HEK293 (cell line): ENCODE results near the gene CACNA1G.

Source experiments
- CTCF ChIA-PET: fragments of 350-600 bp; formaldehyde crosslinking; extraction: SDS; loops from one replicate; lab custom pipeline; 2021; ENCODE audit warnings: antibody characterized with exemption; lab: Yijun Ruan, JAX
- POLR2A ChIA-PET: fragments of 300-600 bp; formaldehyde crosslinking; extraction: SDS; loops from one replicate; lab custom pipeline; 2020; ENCODE audit warnings: antibody characterized with exemption, inconsistent platforms; lab: Yijun Ruan, JAX
- H3K27ac ChIP-seq: fragments of 200-500 bp; sonication (Bioruptor generic); 2 replicates; pipeline ENCODE4 v1.5.1; 2014; ENCODE audit warnings: low read depth, low read length, control low read depth, inconsistent platforms; ENCODE audit errors: extremely low read depth
- H3K36me3 ChIP-seq, 2 experiments: fragments of 200-500 bp in 1 of 2; sonication (Bioruptor generic) in 1 of 2; 1 replicate in 1 of 2; 2 replicates in 1 of 2; pipeline ENCODE4 v1.5.1; 2014 to 2017; ENCODE audit warnings: inconsistent platforms in 2 of 2, low read length in 2 of 2; ENCODE audit not compliant: control insufficient read depth in 2 of 2, insufficient read depth in 1 of 2
- H3K4me1 ChIP-seq: fragments of 200-500 bp; sonication (Bioruptor generic); 2 replicates; pipeline ENCODE4 v1.5.1; 2014; ENCODE audit warnings: mild to moderate bottlenecking, low read length, inconsistent platforms; ENCODE audit not compliant: control insufficient read depth, insufficient read depth
- H3K4me3 ChIP-seq: 2 replicates; pipeline ENCODE4 v1.5.1; 2011; ENCODE audit warnings: low read depth, mild to moderate bottlenecking, control low read depth, low read length, moderate library complexity
- H3K9me3 ChIP-seq: fragments of 200-500 bp; sonication (Bioruptor generic); 2 replicates; pipeline ENCODE4 v1.5.1; 2014; ENCODE audit warnings: low read depth, low read length, inconsistent platforms; ENCODE audit not compliant: control insufficient read depth, insufficient read depth
- EGR2 ChIP-seq: fragments of 450-650 bp; formaldehyde crosslinking; IDR thresholded peaks from 2 replicates; pipeline ENCODE4 v1.5.1; 2016; ENCODE audit warnings: low read depth, missing biosample characterization, missing genetic modification characterization
- FEZF1 ChIP-seq: fragments of 450-650 bp; formaldehyde crosslinking; IDR thresholded peaks from 2 replicates; pipeline ENCODE4 v1.5.1; 2016; ENCODE audit warnings: missing biosample characterization, missing genetic modification characterization
- KLF10 ChIP-seq: fragments of 450-650 bp; IDR thresholded peaks from 2 replicates; pipeline ENCODE4 v1.5.1; 2018; ENCODE audit warnings: missing biosample characterization, mild to moderate bottlenecking, missing genetic modification characterization
- PATZ1 ChIP-seq: fragments of 450-650 bp; formaldehyde crosslinking; IDR thresholded peaks from 2 replicates; pipeline ENCODE4 v1.5.1; 2016; ENCODE audit warnings: missing biosample characterization, missing genetic modification characterization
- PRDM6 ChIP-seq: fragments of 450-650 bp; formaldehyde crosslinking; IDR thresholded peaks from 2 replicates; pipeline ENCODE4 v1.5.1; 2017; ENCODE audit warnings: missing biosample characterization, missing genetic modification characterization
- SP3 ChIP-seq: fragments of 450-650 bp; formaldehyde crosslinking; IDR thresholded peaks from 2 replicates; pipeline ENCODE4 v1.5.1; 2016; ENCODE audit warnings: missing biosample characterization, missing genetic modification characterization
- ZBTB17 ChIP-seq: fragments of 450-650 bp; formaldehyde crosslinking; IDR thresholded peaks from 2 replicates; pipeline ENCODE4 v1.5.1; 2016; ENCODE audit warnings: missing biosample characterization, missing genetic modification characterization
- ZBTB21 ChIP-seq: fragments of 450-650 bp; formaldehyde crosslinking; IDR thresholded peaks from 2 replicates; pipeline ENCODE4 v1.5.1; 2017; ENCODE audit warnings: missing biosample characterization, missing genetic modification characterization
- ZFHX2 ChIP-seq: fragments of 450-650 bp; formaldehyde crosslinking; conservative IDR thresholded peaks from 2 replicates; pipeline ENCODE4 v1.5.1; 2016; ENCODE audit warnings: missing biosample characterization, missing genetic modification characterization
- ZIC2 ChIP-seq: fragments of 450-650 bp; formaldehyde crosslinking; IDR thresholded peaks from 2 replicates; pipeline ENCODE4 v1.5.1; 2016; ENCODE audit warnings: missing biosample characterization, missing genetic modification characterization
- ZNF140 ChIP-seq: fragments of 450-650 bp; formaldehyde crosslinking; IDR thresholded peaks from 2 replicates; pipeline ENCODE4 v1.5.1; 2016; ENCODE audit warnings: missing biosample characterization, missing genetic modification characterization
- ZNF175 ChIP-seq: fragments of 450-650 bp; formaldehyde crosslinking; IDR thresholded peaks from 2 replicates; pipeline ENCODE4 v1.5.1; 2016; ENCODE audit warnings: missing biosample characterization, missing genetic modification characterization
- ZNF24 ChIP-seq: fragments of 450-650 bp; formaldehyde crosslinking; IDR thresholded peaks from 2 replicates; pipeline ENCODE4 v1.5.1; 2016; ENCODE audit warnings: missing biosample characterization, missing genetic modification characterization
- ZNF274 ChIP-seq, 2 experiments: fragments of 200-500 bp in 1 of 2; fragments of 450-650 bp in 1 of 2; sonication (Bioruptor generic) in 1 of 2; formaldehyde crosslinking in 1 of 2; IDR thresholded peaks; 2 replicates each; pipeline versions ENCODE4 v1.5.1 to v1.6.1; 2014 to 2016; ENCODE audit warnings: borderline replicate concordance in 1 of 2, inconsistent platforms in 1 of 2, low read length in 1 of 2, missing biosample characterization in 1 of 2, missing genetic modification characterization in 1 of 2
- ZNF302 ChIP-seq: fragments of 450-650 bp; formaldehyde crosslinking; IDR thresholded peaks from 2 replicates; pipeline ENCODE4 v1.5.1; 2016; ENCODE audit warnings: missing biosample characterization, missing genetic modification characterization, low read depth
- ZNF354C ChIP-seq: fragments of 450-650 bp; formaldehyde crosslinking; IDR thresholded peaks from 2 replicates; pipeline ENCODE4 v1.5.1; 2016; ENCODE audit warnings: missing biosample characterization, missing genetic modification characterization, low read depth, borderline replicate concordance
- ZNF37A ChIP-seq: fragments of 450-650 bp; IDR thresholded peaks from 2 replicates; pipeline ENCODE4 v1.5.1; 2018; ENCODE audit warnings: missing biosample characterization, missing genetic modification characterization
- ZNF426 ChIP-seq: fragments of 450-650 bp; formaldehyde crosslinking; IDR thresholded peaks from 2 replicates; pipeline ENCODE4 v1.5.1; 2017; ENCODE audit warnings: missing biosample characterization, missing genetic modification characterization, mild to moderate bottlenecking, inconsistent platforms, moderate library complexity
- ZNF558 ChIP-seq: fragments of 450-650 bp; formaldehyde crosslinking; IDR thresholded peaks from 2 replicates; pipeline ENCODE4 v1.5.1; 2016; ENCODE audit warnings: missing biosample characterization, missing genetic modification characterization
- ZNF561 ChIP-seq: fragments of 450-650 bp; IDR thresholded peaks from 2 replicates; pipeline ENCODE4 v1.5.1; 2018; ENCODE audit warnings: missing biosample characterization, missing genetic modification characterization, borderline replicate concordance
- ZNF600 ChIP-seq: fragments of 450-650 bp; formaldehyde crosslinking; IDR thresholded peaks from 2 replicates; pipeline ENCODE4 v1.5.1; 2016; ENCODE audit warnings: missing biosample characterization, missing genetic modification characterization
- ZNF624 ChIP-seq: fragments of 450-650 bp; formaldehyde crosslinking; IDR thresholded peaks from 2 replicates; pipeline ENCODE4 v1.5.1; 2017; ENCODE audit warnings: missing biosample characterization, missing genetic modification characterization
- ZNF629 ChIP-seq: fragments of 450-650 bp; formaldehyde crosslinking; IDR thresholded peaks from 2 replicates; pipeline ENCODE4 v1.5.1; 2017; ENCODE audit warnings: missing biosample characterization, missing genetic modification characterization
- ZNF639 ChIP-seq: fragments of 450-650 bp; formaldehyde crosslinking; IDR thresholded peaks from 2 replicates; pipeline ENCODE4 v1.5.1; 2016; ENCODE audit warnings: missing biosample characterization, missing genetic modification characterization
- ZNF664 ChIP-seq: fragments of 450-650 bp; formaldehyde crosslinking; IDR thresholded peaks from 2 replicates; pipeline ENCODE4 v1.5.1; 2016; ENCODE audit warnings: missing biosample characterization, missing genetic modification characterization
- ZNF776 ChIP-seq: fragments of 450-650 bp; formaldehyde crosslinking; IDR thresholded peaks from 2 replicates; pipeline ENCODE4 v1.5.0; 2017; ENCODE audit warnings: missing biosample characterization, missing genetic modification characterization, borderline replicate concordance

The CACNA1G gene

GRCh38 chr17:50620237-50620636, 59.7 kb downstream of the CACNA1G start:
- CTCF ChIA-PET: interaction anchor here (0.6 to 2.9 kb wide), 6 partner anchors 8 to 99 kb away, joined by 3 to 14 read pairs (median 3); no protein-coding TSS in a partner anchor
- H3K27ac ChIP-seq: no peak overlapping the region
- TF ChIP-seq ZNF302 (no peak), ZNF426 (tag by site-specific recombination) (no peak), PATZ1 (tag by site-specific recombination) (no peak), PRDM6 (tag by site-specific recombination) (no peak), ZNF274 (IDR thresholded peaks at IDR 0.05; ENCODE audit: low read length) (no peak), ZNF274 (tag by site-specific recombination; IDR thresholded peaks at IDR 0.05; ENCODE audit: borderline replicate concordance) (no peak)
- TF ChIP-seq, all 188 proteins: peak for 0
- Histone ChIP-seq H3K4me1 (no peaks in the 10 kb centered on the region), H3K4me3 (no peak overlapping the region), H3K9me3 (no peaks in the 10 kb centered on the region), H3K36me3 (no peaks in the 10 kb centered on the region)
- POLR2A ChIA-PET: no interaction called here

GRCh38 chr17:50620858-50621257, 60.3 kb downstream of the CACNA1G start:
- TF ChIP-seq ZNF354C (tag by site-specific recombination) (no peak), ZFHX2 (tag by site-specific recombination) (0 out of 2 replicates have a peak, but pooled peaks have one; percentile 19), FEZF1 (tag by site-specific recombination) (no peak), ZNF24 (tag by site-specific recombination) (no peak), EGR2 (tag by site-specific recombination) (0 out of 2 replicates have a peak, but pooled peaks have one; percentile 19), ZNF776 (no peak)
- no peaks in the 10 kb centered on the region for H3K36me3 ChIP-seq
- ChIA-PET POLR2A (no interaction called here), CTCF (interaction anchor here (0.6 to 2.9 kb wide), 4 partner anchors 8 to 41 kb away, joined by 3 to 14 read pairs (median 3); no protein-coding TSS in a partner anchor)
- H3K27ac ChIP-seq: no peak overlapping the region
- no peak overlapping the region for H3K4me3 ChIP-seq
- H3K9me3 ChIP-seq: no peaks in the 10 kb centered on the region
- H3K4me1 ChIP-seq: no peaks in the 10 kb centered on the region

- CTCF ChIA-PET: interaction anchor here (0.6 to 0.8 kb wide), 2 partner anchors 9 to 40 kb away, joined by 3 read pairs; no protein-coding TSS in a partner anchor
- TF ChIP-seq ZNF629 (tag by site-specific recombination): peak; percentile 57
- TF ChIP-seq ZNF664 (tag by site-specific recombination): peak; percentile 40; the same call in 1 of the 2 replicates
- TF ChIP-seq ZNF558 (tag by site-specific recombination): no peak
- no peak for TF ChIP-seq SP3 (tag by site-specific recombination)
- no peak for TF ChIP-seq ZNF140 (tag by site-specific recombination)
- TF ChIP-seq ZNF37A (tag by site-specific recombination): no peak
- TF ChIP-seq KLF10 (tag by site-specific recombination): no peak
- peak; percentile 31; the same call in 1 of the 2 replicates for TF ChIP-seq ZBTB17 (tag by site-specific recombination)
- TF ChIP-seq ZFHX2 (tag by site-specific recombination): no peak
- TF ChIP-seq ZBTB21 (tag by site-specific recombination): peak; percentile 76
- no peak for TF ChIP-seq ZNF175 (tag by site-specific recombination)
- TF ChIP-seq ZIC2 (tag by site-specific recombination): peak; percentile 90
- no peak for TF ChIP-seq ZNF639
- TF ChIP-seq ZNF624 (tag by site-specific recombination): no peak
- TF ChIP-seq ZNF561: no peak
- peak; percentile 66; the same call in 1 of the 2 replicates for TF ChIP-seq ZNF600 (tag by site-specific recombination)
Observed at GRCh38 chr17:50621574-50622031, 61.1 kb downstream of the CACNA1G start.

More at GRCh38 chr17:50621574-50622031, 61.1 kb downstream of the CACNA1G start:
- POLR2A ChIA-PET: no interaction called here
- Histone ChIP-seq H3K4me3 (no peak overlapping the region), H3K27ac (no peak overlapping the region), H3K4me1 (no peaks in the 10 kb centered on the region), H3K36me3 (no peaks in the 10 kb centered on the region), H3K9me3 (no peaks in the 10 kb centered on the region)
